GM11168 (cell line): Measurements from ENCODE around the gene TNIK.

Source experiments
- in situ Hi-C: fragments of 300-500 bp; cut with MboI; formaldehyde crosslinking; loops from one replicate; pipeline ENCODE4 v1.12.0; 2022; ENCODE audit warnings: low sequenced_read_pairs; ENCODE audit not compliant: unreplicated experiment

Gene TNIK

DNA sequence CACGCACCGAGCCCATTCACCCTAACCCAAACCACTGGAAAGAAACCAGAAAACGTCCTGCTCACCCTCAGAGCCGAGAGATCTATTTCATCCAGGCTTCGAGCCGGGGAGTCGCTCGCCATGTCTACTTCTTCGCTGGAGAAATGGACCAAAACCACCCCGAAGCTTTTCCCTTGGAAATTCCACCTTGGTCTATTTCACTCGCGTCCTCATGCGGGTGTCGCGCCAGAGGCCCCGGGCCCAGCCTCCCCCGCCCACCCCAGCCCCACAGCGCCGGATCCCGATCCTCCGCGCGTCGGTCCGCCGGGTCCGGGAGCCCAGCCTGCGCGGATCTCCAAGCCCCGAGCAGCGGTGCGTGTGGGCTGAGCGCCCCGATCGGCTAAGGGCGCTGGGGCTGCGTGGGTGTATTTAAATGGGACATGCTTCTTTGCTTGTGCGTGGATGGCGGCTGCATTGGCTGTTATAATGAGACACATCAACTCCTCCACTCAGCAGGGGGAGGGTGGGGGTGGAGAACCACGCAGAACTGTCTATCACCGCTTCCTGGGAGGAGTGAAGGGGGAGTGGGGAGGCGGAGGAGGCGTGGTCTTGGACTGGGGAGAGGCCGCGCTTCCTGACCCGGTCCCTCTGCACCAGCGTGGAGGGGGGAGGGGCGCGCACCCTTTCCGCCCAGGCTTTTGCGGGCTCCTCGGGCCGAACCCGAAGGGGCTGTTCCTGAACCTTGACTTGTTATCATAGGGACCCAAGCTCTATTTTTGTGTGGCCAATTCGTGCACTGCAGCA, at the start of gene TNIK:
Gene TNIK (minus strand): TSS at position 464 of the 783 bp plus-strand sequence. CDS start 342 bp downstream, at position 122.
- in situ Hi-C loops = loop anchor here (10.0 kb wide), 2 partner anchors 185 to 275 kb away; no protein-coding TSS in a partner anchor

GRCh38 chr3:171508676-171509075, 48.5 kb upstream of the TNIK start:
- in situ Hi-C loops = no loop called here

DNA sequence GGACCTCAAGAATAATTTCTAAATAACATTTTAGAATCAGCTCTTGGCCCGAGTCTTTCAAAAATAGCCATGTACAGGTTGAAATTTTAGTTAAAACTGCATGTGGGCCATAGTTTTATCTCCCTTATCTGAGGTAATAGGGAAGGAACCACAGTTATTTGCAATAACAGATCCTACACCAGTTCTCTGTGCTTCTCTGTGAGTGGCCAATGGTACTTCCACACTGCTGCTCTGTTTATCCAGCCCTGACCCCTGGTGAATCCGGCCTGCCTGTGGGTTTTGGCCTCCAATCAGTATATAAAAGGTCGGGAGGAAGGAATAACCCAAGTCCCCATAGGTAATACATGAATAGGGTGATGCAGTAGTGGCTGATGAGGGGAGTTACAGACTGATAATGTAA, 48.0 kb upstream of the TNIK start:
- in situ Hi-C loops = no loop called here

DNA sequence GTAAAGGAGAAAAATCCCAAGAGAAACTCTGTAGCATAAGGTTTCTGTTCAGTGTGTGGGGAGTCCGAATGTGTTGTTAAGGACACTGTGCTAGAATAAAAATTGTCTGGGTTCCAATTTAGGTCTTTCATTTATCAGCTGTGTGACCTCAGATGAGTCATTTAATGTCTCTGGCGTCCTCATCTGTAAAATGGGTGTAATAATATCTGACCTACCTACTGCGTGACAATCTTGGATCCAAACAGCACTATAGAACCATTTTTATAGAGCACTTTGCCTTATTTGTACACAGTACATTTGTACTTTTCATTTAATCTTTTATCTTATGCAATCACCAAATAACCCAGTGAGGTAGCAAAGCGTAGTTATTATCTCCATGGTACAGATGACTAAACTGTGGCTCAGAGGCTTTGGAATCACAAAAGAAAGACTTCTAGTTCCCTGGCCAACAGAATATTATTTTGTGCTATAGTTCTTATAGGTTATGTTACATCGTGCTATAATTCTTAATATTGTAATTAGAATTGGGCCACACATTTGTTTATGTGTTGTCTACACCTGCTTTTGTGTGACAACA, 46.6 kb upstream of the TNIK start:
- in situ Hi-C loops = no loop called here

DNA sequence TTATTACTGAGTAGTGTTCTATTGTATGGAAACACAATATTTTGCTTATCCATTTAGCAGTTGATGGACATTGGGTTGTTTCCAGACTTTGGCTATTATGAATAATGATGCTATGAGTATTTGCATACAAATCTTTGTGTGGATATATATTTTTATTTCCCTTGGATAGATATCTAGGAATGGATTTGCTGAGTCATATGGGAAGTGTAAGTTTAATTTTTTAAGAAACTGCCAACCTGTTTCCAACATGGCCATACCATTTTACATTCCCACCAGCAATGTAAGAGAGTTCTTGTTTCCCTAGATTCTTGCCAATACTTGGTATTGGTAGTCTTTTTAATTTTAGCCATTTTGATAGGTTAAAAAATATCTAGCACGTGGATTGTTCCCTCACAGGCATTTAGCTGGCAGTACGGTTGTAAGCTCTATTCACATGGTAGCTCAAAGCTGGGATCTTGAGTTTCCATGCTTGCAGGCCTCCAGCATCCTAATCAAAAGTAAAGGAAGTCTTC, 45.7 kb upstream of the TNIK start:
- in situ Hi-C loops = no loop called here

- in situ Hi-C loops = no loop called here
These were observed 44.2 kb upstream of the TNIK start for GRCh38 chr3:171504376-171504775.

- in situ Hi-C loops = no loop called here
These were observed 43.6 kb upstream of the TNIK start for GRCh38 chr3:171503817-171504216.

DNA sequence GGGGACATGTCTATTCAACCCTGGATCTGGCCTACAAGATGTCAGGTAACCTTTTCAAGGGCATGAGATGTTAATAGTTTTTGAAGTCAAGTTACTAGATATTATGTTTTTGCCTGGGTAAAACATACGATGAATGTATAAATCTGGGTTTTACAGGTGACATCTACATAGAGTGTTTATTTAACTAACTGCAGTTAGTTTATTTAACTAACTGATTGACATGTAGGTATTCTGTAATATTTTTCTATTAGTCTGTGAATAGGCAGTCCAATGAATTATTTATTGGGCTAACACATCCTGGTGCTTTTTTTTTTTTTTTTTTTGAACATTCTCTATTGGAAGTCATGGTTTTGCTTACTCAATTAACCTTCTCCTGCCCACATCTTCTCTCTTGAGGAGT, 38.7 kb upstream of the TNIK start:
- in situ Hi-C loops = no loop called here

DNA sequence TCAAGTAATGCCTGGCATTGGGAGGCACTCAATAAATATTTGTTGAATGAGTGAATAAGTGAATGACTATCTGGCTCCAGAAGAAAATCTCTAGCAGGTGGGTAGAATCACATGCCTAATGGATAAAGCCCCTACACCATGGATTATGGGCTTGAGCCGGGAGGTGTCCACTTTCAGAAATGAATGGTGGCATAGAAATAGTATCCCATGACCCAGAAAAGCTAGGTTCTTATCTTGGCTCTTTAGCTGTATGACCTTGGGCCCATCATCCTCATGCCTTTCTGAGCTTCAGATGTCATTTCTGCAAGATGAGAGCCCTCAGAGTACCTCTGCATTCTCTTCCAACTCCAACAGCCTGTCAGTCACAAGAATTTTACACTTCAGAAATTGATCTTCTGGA, 37.3 kb upstream of the TNIK start:
- in situ Hi-C loops = no loop called here

DNA sequence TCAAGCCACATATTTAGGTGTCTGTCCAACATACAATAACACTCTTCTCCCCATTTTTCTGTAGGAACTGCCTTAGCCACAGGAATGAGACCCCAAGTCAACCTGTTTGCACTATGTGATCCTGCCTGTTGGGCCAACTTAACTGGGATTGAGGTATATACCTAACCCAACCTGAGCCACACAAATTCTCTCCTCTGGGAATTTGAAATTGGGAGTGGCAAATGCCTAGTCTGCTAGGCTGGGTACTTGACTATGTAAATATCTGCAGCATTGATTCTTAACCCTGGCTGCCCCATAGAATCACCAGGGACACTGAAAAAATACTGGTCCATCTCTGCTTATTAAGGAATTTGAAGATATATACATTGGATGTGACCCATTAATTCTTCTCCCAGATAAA, 35.2 kb upstream of the TNIK start:
- in situ Hi-C loops = no loop called here

GRCh38 chr3:171494457-171495109, 34.4 kb upstream of the TNIK start:
- in situ Hi-C loops = no loop called here

DNA sequence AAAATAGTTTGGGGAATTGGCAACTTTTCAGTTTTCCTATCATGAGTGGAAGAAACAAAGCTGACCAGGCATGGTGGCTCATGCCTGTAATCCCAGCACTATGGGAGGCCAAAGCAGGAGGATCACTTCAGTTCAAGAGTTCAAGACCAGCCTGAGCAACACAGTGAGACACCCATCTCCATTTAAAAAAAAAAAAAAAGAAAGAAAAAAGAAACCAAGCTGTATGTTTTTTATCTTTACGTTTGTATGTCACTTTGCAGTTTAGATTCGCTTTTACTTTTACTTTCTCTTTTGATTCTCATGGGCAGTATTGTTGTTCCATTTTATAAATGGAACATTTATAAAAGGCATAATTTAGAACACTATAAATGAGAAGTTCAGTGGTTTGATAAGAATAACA, 31.2 kb upstream of the TNIK start:
- in situ Hi-C loops = no loop called here

GRCh38 chr3:171490901-171491300, 30.7 kb upstream of the TNIK start:
- in situ Hi-C loops = no loop called here

GRCh38 chr3:171489348-171489747, 29.1 kb upstream of the TNIK start:
- in situ Hi-C loops = no loop called here

DNA sequence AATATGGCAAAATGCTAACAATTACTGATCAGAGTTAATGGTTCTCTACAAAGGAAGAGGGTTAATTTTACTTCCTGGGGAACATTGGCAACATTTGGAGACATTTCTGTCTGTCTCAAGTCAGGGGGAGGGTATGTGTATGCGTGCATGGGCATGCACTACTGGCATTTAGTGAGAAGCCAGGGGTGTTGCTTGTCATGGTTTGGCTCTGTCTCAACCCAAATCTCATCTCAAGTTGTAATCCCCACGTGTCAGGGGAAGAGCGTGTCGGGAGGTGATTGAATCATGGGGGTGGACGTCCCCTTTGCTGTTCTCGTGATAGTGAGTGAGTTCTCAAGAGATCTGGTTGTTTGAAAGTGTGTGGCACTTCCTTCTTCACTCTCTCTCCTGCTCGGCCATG, 28.3 kb upstream of the TNIK start:
- in situ Hi-C loops = no loop called here

- in situ Hi-C loops = no loop called here
These were observed 27.2 kb upstream of the TNIK start for GRCh38 chr3:171487382-171487781.

DNA sequence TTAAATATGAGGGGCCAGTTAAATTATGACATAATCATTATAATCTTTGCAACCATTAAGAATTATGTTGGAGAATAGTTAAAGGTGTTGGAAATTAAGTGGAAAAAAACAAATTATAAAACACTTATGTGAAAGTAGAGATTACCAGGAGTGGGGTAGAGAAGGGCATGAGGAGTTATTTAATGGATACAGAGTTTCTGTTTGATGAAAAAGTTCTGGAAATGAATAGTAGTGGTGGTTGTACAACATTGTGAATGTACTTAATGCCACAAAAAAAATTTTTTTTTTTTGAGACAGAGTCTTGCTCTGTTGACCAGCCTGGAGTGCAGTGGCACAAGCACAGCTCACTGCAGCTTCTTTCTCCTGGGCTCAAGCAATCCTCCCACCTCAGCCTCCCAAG, 25.1 kb upstream of the TNIK start:
- in situ Hi-C loops = no loop called here

GRCh38 chr3:171481011-171481410, 20.8 kb upstream of the TNIK start:
- in situ Hi-C loops = no loop called here

DNA sequence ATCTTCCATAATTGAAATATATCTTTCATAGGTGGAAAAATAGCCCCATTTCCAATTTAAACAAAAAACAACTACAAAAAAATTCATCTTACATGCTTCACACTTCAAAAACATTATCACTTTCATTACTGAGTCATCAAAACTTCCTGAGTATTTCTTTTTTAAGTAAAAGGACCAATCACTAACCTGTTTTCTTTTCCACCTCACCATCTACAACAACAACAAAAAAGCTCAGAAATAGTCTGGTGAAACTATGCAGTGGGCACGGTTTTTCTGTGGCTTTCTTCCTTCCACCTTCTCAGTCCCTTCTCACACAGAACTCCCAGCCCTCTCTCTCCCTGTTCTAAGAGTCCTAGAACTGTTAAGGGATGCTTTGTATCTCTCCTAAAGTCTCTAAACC, 20.3 kb upstream of the TNIK start:
- in situ Hi-C loops = no loop called here

- in situ Hi-C loops = no loop called here
These were observed 16.4 kb upstream of the TNIK start for GRCh38 chr3:171476532-171477102.

- in situ Hi-C loops = no loop called here
These were observed 12.3 kb upstream of the TNIK start for GRCh38 chr3:171472552-171472951.
